SU-DHL-6 (cell line): ENCODE measurements around the gene FADS3.

Experiments
- H2AFZ ChIP-seq: fragments of 200-600 bp; sonication (generic); 2 replicates; pipeline ENCODE4 v1.6.1; 2014; ENCODE audit warnings: low read depth, mild to moderate bottlenecking, moderate library complexity, mixed read lengths, antibody characterized with exemption, low read length; ENCODE audit not compliant: severe bottlenecking
- H3F3A ChIP-seq: fragments of 200-600 bp; shearing (Covaris generic); 2 replicates; pipeline ENCODE4 v1.6.0; 2016; ENCODE audit warnings: antibody characterized with exemption, mild to moderate bottlenecking; ENCODE audit not compliant: insufficient read depth
- H3K27ac ChIP-seq: fragments of 200-600 bp; sonication (generic); 2 replicates; pipeline ENCODE4 v1.5.1; 2016; ENCODE audit warnings: low read depth, mild to moderate bottlenecking, low read length, moderate library complexity, mixed read lengths
- H3K27me3 ChIP-seq: fragments of 200-600 bp; sonication (generic), shearing (Covaris generic); 2 replicates; pipeline ENCODE4 v1.6.0; 2014; ENCODE audit warnings: mild to moderate bottlenecking, low read length
- H3K36me3 ChIP-seq: fragments of 200-600 bp; sonication (generic); 2 replicates; pipeline ENCODE4 v1.6.1; 2014; ENCODE audit warnings: mild to moderate bottlenecking, low read length, mixed read lengths
- H3K4me2 ChIP-seq: fragments of 300-600, 200-600 bp; shearing (Covaris generic), sonication (generic); 2 replicates; pipeline ENCODE4 v1.6.0; 2014; ENCODE audit warnings: low read length, low read depth, mild to moderate bottlenecking; ENCODE audit not compliant: poor library complexity, severe bottlenecking
- H3K4me3 ChIP-seq: fragments of 200-600 bp; sonication (generic); 2 replicates; pipeline ENCODE4 v1.5.1; 2014; ENCODE audit warnings: antibody characterized with exemption, low read length, mild to moderate bottlenecking, mixed read lengths; ENCODE audit not compliant: insufficient read depth, poor library complexity, severe bottlenecking
- H3K79me2 ChIP-seq: fragments of 200-600 bp; sonication (generic); 2 replicates; pipeline ENCODE4 v1.6.1; 2014; ENCODE audit warnings: mild to moderate bottlenecking, low read length, moderate library complexity; ENCODE audit not compliant: insufficient read depth
- H3K9ac ChIP-seq: fragments of 200-600 bp; sonication (generic); 2 replicates; pipeline ENCODE4 v1.7.0; 2014; ENCODE audit warnings: mild to moderate bottlenecking, low read length
- H3K9me2 ChIP-seq: fragments of 200-600 bp; sonication (generic); replicated peaks from 2 replicates; pipeline ENCODE4 v1.6.1; 2014; ENCODE audit warnings: low read length; ENCODE audit not compliant: insufficient read depth
- H3K9me3 ChIP-seq: fragments of 200-600 bp; sonication (generic); 2 replicates; pipeline ENCODE4 v1.6.1; 2014; ENCODE audit warnings: low read length, mixed read lengths; ENCODE audit not compliant: insufficient read depth
- H4K20me1 ChIP-seq: fragments of 200-600 bp; sonication (generic); 2 replicates; pipeline ENCODE4 v1.6.1; 2014; ENCODE audit warnings: low read depth, mild to moderate bottlenecking, antibody characterized with exemption, low read length, moderate library complexity, mixed read lengths
- EZH2phosphoT487 ChIP-seq: fragments of 200-600 bp; sonication (generic), shearing (Covaris generic); conservative IDR thresholded peaks from 2 replicates; pipeline ENCODE4 v1.6.1; 2018; ENCODE audit warnings: mild to moderate bottlenecking, antibody characterized with exemption, low read length, moderate library complexity, mixed read lengths
- TF ChIP-seq, protein P1 (sequence below): fragments of 200-600 bp; sonication (generic); IDR thresholded peaks from one replicate; pipeline ENCODE4 v1.5.1; 2017; ENCODE audit warnings: antibody characterized with exemption, mild to moderate bottlenecking, low read length, moderate library complexity; ENCODE audit not compliant: insufficient read depth, poor library complexity, severe bottlenecking

The FADS3 gene

DNA sequence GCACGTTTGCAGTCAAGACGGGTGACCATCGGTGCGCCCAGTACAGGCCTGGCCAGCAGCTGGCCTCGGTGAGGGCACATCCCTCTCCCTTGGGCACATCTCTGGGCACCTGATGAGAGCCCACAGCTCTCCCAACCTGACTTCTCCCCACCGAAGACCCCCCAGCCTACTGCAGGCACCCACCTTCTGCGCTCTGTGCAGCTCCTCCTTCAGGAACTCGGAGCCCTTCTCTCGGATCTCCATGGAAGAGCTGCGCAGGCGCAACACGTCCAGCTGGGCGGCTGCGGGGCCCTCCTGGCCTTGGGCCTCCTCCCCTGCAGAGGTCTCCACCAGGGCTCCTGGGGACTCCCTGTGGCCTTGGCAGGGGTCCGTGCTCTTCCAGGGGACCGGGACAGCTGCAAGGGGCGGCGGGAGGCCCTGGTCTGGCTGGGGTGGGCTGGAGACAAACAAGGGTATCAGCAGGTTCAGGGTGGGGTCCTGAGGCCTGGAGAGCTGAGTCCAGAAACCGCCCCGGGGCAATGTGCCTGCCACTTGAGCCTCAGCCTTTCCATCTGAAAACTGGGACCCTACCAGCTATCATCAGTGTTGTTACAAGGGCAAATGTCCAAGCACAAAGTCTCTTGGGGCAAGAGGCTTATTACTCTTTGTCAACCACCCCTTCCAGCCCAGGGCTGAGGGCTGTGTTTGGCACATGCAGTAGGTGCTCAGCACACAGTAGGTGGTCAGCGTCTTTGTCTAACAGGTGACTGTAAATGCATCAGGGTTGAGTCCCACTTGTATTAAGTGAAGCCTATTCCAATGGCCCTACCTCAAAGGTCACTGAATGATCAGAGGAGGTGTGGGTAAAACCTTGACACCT, 16.8 kb upstream of the FADS3 start:
- Histone ChIP-seq H3K4me3 (no peak overlapping the region), H3K27ac (no peak overlapping the region), H3K36me3 (no peaks in the 10 kb centered on the region), H2AFZ (no peak overlapping the region), H3K27me3 (no peaks in the 10 kb centered on the region), H3K4me2 (no peak overlapping the region), H3K9me3 (no peaks in the 10 kb centered on the region), H3K79me2 (no peaks in the 10 kb centered on the region), H3K9me2 (no peaks in the 10 kb centered on the region), H4K20me1 (no peaks in the 10 kb centered on the region), H3K9ac (no peak overlapping the region), H3F3A (no peaks in the 10 kb centered on the region)
- TF ChIP-seq, protein P1, sequence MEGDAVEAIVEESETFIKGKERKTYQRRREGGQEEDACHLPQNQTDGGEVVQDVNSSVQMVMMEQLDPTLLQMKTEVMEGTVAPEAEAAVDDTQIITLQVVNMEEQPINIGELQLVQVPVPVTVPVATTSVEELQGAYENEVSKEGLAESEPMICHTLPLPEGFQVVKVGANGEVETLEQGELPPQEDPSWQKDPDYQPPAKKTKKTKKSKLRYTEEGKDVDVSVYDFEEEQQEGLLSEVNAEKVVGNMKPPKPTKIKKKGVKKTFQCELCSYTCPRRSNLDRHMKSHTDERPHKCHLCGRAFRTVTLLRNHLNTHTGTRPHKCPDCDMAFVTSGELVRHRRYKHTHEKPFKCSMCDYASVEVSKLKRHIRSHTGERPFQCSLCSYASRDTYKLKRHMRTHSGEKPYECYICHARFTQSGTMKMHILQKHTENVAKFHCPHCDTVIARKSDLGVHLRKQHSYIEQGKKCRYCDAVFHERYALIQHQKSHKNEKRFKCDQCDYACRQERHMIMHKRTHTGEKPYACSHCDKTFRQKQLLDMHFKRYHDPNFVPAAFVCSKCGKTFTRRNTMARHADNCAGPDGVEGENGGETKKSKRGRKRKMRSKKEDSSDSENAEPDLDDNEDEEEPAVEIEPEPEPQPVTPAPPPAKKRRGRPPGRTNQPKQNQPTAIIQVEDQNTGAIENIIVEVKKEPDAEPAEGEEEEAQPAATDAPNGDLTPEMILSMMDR = no peak
- no peak for TF ChIP-seq EZH2phosphoT487

DNA sequence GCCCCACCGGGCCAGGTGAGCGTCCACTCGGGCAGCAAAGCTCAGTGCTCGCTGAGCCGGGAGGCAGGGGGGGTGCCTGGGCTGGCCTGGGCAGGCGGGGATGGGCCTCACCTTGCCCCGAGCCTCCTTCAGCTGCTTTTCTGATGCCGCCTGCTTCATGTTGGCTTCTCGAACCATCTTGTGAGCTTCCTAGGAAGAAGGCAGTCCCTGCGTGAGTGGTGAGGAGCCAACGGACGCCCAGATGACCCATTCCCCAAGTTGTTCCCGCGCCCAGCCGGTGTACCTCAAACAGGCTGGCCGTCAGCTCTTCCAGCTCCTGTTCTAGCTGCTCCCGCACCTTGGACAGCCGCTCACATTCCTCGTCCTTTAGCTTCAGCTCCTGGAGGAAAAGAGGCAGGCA, 15.9 kb upstream of the FADS3 start:
- TF ChIP-seq, protein P1 = no peak
- TF ChIP-seq EZH2phosphoT487 = no peak
- no peaks in the 10 kb centered on the region for H3K36me3 ChIP-seq

DNA sequence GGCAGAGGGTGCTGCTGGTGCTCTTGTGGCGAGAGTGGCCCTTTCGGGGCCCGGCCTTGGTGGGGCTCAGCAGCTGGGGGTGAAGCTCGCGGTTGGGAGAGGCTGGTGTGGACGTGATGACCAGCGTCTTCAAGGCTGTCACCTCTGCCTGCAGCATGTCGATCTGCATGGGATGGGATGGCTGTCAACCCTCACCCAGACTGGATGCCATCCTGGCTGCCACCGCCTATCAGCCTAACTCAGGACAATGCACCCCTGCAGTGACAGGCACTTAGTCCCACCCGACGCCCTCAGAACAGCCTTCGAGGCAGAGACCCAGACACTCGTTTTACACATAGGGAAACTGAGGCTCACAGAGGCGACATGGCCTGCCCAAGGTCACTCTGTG, 15.2 kb upstream of the FADS3 start:
- H3F3A ChIP-seq = no peaks in the 10 kb centered on the region
- no peak overlapping the region for H2AFZ ChIP-seq
- no peaks in the 10 kb centered on the region for H3K9me2 ChIP-seq
- no peaks in the 10 kb centered on the region for H3K36me3 ChIP-seq
- H3K4me3 ChIP-seq = no peak overlapping the region
- H3K4me2 ChIP-seq = no peak overlapping the region
- TF ChIP-seq EZH2phosphoT487 = no peak
- TF ChIP-seq, protein P1 = no peak
- H3K27me3 ChIP-seq = no peaks in the 10 kb centered on the region
- H3K9me3 ChIP-seq = no peaks in the 10 kb centered on the region
- H3K79me2 ChIP-seq = no peaks in the 10 kb centered on the region
- H3K9ac ChIP-seq = no peak overlapping the region
- H4K20me1 ChIP-seq = no peaks in the 10 kb centered on the region
- no peak overlapping the region for H3K27ac ChIP-seq

More for the DNA sequence above, 15.9 kb upstream of the FADS3 start:
- H2AFZ ChIP-seq = no peak overlapping the region
- no peaks in the 10 kb centered on the region for H3K9me3 ChIP-seq
- no peaks in the 10 kb centered on the region for H4K20me1 ChIP-seq
- H3F3A ChIP-seq = no peaks in the 10 kb centered on the region
- H3K4me3 ChIP-seq = no peak overlapping the region
- H3K9ac ChIP-seq = no peak overlapping the region
- no peaks in the 10 kb centered on the region for H3K9me2 ChIP-seq
- no peak overlapping the region for H3K27ac ChIP-seq
- no peak overlapping the region for H3K4me2 ChIP-seq
- H3K79me2 ChIP-seq = no peaks in the 10 kb centered on the region
- H3K27me3 ChIP-seq = no peaks in the 10 kb centered on the region
